ENCODE data around the gene TOX2.
"Not testable (repeated sequence)": the region's sequence is repeated elsewhere in the genome, so short reads cannot be mapped to it uniquely, and the experiment has no call there.

TOX2 gene

DNA sequence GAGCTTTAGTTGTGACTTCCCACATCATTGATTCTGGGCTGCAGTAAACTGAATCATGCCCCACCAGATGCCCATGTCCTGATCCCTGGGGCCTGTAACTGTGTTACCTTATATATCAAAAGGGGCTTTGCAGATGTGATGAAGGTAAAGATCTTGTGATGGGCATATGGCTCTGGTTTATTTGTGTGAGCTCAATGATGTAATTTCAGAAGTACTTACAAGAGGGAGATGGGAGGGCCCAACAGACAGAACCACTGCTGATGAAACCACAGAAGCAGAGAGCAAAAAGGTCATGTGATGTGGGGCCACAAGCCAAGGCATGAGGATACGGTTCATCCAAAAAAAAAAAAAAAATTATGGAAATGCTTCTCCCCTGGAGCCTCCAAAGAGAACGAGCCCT, 118.7 kb downstream of the TOX2 start:
- peak; percentile 52 for DNase-seq (ENCODE audit: low read depth)

DNA sequence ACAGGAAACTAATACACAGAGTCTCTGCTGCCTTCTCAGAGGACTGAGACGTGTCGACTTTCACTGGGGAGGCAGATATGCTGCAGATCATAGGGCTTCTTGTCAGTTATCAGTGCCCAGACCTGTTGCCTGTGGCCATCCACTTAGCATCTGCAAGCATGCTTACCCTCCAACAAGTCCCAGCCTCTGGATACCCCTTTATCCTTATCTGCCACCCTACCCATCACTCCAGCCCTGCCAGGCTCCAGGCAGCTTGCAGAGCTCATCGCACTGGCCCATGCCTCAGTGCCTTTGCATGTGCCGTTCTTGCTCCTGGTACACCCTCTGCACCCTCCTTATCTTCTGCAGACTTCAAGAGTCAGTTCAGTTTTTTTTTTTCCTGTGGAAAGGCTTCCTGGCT, 119.2 kb downstream of the TOX2 start:
- no peak for DNase-seq (ENCODE audit: low read depth)

DNA sequence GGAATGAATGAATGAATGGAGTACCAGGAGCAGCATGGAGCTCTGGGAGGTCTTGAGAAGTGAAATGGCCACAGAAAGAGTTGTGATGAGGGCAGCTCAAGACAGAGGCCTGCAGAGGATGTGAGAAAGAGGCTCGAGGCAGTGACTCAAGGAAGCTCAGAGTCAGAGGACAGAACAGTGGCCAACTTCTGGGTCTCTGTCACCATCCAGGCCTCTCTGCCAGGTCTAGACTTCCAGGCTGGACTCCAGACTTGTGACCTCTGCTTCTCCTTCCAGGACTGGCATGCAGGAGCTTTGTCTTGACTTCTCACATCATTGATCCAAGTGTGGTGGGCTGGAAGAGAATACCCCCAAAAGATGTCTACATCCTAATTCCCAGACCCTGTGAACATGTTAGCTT, 119.8 kb downstream of the TOX2 start:
- no peak for DNase-seq (ENCODE audit: low read depth)

DNA sequence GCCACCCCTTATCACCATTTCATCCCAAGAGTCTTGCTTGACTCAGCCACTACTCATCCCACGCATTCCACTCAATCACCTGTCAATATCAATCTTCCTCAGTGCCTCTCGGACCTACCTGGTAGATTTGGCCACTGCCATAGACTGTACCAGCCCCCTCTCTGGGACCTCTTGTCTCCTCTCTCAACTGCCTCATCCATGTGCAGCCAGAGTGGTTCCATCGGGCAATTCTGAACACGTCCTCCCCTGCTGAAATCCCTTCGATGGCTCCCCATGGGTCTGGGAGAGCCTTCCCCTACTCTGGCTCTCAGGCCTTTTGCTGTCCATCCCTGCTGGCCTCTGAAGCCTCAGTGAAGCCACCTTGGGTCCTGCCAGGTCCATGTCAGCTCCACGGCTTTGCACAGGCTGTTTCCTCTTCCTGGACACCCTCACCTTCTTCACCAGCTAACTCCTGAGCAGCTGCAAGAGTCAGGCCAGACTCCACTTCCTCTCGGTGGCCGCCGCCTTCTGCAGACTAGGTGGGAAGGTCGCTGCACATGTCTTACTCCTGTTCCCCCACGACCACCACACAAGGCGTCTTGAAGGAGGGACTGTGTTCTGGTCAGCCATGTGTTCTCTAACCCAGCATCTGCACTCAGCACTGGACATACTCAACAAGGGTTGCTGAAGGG, 120.4 kb downstream of the TOX2 start:
- DNase-seq (ENCODE audit: low read depth) = no peak

DNA sequence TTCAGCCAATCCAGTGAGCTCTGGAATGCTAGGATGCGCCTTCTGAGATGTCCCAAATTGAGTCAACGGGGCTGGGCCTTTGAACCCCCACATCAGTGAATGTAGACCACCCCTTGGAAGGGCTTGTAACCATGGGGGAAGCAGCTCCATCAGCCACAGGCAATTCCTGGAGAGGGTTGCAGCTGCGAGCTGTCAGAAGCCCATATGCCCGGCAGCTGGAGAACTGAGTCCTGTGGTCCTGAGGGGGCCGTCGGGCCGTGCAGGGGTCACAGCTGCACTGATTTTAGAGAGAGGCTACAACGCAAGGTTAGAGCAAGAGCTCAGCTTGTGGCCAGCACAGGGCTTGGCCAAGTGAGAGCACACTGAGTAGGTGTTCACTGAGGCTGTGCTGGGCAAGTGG, 121.3 kb downstream of the TOX2 start:
- no peak for DNase-seq (ENCODE audit: low read depth)

DNA sequence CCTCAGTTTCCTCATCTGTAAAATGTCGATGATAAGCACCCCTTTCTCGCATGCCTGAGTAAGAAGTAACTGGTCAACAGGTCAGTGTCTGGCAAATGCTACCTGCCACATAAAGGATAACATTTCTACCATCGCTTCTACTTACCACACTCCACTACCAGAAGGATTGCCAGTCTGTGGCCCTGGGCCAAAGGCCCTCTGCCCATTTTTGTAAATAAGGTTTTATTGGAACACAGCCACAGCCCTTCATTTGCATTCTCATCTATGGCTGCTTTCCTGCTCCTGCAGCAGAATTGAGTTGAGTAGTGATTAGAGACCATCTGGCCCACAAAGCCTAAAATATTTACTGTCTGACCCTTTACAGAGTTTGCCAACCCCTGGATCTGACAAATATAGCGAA, 121.8 kb downstream of the TOX2 start:
- no peak for DNase-seq (ENCODE audit: low read depth)

DNA sequence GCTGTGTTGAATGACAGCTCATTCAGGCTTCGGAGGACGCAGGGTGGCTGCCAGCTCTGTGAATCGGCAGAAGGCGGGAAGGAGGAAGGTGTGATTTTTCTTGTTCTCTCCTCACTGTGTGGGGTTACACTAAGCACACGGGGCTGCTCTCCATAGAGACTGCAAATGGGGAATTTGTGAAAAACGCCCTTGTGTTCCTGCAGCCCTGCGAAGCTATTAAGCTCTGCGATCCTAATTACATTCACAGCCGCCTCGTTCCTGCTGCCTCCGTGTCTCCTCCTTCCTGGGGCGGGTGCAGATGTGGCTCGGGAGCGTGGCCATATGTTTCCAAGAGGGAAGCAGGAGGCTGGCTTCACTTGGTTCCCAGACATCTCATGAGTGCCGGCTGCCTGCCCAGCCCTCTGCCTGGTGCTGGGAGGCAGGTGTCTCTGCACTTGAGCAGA, 124.0 kb downstream of the TOX2 start:
- DNase-seq (ENCODE audit: low read depth) = no peak

DNA sequence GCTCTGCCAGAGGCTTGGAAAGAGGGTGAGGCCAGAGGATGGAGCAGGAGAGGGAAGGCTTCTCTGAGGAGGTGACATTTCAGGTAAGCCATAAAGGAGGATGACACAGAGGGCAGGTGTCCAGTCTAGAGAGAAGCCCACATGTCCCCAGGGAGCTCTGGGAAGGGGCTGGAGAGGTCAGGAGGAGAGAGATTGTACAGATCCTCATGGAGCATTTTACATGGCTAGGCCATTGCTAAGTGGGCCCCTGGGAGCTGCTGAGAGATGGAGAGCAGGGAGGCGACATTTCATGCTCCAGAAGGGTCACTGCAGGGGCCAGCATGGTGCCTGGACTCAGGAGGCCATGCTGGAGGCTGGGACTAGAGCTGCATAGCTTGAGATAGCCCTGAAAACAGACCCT, 124.5 kb downstream of the TOX2 start:
- DNase-seq (ENCODE audit: low read depth) = no peak

DNA sequence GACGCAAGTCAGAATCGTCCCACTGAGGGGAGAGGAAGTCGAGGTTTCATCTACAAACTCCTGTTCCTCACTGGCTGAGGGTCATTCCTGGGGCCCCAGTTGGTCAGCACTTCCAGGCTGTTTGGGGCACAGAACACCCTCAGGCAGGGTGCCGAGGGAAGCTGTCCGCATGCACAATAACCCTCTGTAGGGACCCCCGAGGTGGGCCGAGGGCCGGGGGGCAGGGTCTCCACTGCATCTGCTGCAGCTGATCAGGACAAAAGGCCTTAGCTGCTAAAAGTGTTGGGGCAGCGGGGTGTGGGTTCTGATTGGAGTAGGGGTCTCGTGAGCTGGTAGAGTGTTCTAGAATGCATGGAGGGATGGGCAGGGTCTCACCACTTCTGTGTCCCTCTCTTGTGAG, 125.1 kb downstream of the TOX2 start:
- no peak for DNase-seq (ENCODE audit: low read depth)

DNA sequence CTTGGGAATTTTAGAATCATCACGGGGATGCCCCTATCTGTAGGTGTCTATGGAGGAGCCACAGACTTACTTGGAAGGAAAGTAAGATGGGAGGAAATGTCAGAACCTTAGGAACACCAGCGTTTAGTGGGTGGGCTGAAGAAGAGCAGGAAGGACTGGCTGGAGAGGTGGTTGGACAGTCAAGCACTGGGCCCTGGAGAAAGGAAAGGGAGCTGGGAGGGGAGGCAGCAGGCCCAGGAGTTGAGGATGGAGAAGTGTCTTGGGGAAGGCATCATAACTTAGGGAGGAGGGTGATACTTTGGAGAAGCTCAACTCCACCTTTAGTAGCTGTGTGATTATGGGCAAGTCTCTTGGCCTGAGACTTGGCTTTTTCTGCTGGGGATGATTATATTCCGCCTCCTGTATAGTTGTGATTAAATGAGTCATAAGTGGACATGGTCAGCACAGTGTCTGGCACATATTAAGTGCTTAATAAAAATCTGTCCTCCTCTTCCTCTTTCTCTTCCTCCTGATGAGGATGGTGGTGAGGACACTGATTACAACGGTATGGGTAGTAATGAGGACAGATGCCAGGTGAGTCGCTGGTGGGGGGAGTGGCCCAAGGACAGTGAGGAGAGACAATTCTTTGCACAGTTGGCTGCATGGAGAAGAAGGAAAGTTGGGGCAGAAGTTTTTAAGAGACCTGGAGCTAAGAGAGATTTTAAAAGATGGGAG, 125.7 kb downstream of the TOX2 start:
- DNase-seq (ENCODE audit: low read depth) = no peak

DNA sequence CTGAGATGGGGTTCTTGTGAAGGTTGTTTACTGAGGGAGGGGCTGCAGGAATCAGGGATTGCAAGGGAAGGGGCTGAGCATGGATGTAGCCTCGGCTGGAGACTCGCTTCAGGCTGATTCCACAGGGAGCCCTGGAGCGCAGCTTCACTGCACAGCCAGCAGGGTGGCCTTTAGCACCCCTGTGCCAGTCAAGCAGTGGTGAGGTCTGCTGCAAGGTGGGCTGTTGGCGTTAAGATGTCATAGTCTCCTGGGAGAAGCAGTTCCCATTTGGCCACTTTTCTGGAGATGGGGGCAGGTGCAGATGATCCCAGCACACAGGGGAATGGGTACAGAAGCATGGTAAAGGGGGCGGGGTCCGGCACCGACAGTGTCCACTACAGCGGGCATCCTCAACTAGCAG, 126.3 kb downstream of the TOX2 start:
- DNase-seq (ENCODE audit: low read depth) = no peak

DNA sequence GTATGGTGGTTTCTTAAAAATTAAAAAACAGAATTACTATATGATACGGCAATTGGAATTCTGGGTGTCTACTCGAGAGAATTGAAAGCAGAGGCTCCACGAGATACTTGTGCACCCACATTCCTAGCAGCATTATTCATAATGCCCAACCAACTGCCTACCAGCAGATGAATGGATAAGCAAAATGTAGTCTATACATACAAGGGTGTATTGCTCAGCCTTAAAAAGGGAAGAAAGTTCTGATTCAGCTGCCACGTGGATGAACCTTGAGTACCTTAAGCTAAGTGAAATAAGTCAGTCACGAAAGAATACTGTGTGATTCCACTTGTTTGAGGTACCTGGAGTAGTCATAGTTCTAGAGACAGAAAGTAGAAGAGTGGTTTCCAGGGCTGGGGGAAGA, 130.1 kb downstream of the TOX2 start:
- DNase-seq (ENCODE audit: low read depth) = not testable (repeated sequence)

DNA sequence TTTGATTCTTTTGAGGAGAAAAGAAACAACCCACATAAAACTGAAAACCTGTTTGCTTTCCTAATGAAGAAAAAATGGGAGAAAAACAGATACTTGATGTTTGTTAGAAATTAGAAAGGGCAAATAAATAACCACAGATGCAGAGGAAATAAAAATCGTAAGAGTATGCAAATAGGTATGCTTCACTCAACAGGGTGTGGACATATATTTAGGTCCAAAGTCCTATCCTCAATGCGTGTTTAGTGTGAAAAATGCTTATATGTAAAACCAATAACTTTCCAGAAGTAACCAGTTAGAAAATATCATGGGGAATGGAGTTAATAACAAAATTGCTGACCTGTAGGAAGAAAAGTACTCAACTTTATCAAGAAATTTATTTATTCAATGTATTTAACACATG, 135.7 kb downstream of the TOX2 start:
- DNase-seq (ENCODE audit: low read depth) = no peak

DNA sequence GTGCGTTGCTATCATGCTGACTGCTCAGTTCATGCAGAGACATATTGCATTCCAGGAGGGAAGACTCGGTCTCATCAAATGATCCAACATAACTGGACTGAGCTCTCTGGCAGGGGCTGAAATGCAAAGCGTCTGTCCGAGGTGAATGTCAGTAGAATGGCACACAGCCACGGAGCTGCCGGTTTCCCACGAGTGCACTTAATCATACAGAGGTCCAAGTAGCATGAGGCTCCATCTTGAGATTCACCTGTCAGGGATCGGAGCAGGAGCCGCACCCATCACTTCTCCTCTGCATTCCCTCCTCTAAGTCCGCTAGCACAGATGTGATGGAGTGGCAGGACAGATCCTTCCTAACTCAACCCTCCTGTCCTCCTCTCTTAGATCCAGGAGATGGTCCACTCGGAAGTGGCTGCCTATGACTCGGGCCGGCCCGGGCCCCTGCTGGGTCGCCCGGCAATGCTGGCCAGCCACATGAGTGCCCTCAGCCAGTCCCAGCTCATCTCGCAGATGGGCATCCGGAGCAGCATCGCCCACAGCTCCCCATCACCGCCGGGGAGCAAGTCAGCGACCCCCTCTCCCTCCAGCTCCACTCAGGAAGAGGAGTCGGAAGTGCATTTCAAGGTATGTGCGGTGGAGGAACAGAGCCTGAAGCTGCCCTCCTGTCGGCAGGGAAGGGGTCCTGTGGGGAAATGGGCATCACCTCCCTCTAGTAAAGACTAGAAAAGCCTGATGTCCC, 136.4 kb downstream of the TOX2 start:
- no peak for DNase-seq (ENCODE audit: low read depth)

DNA sequence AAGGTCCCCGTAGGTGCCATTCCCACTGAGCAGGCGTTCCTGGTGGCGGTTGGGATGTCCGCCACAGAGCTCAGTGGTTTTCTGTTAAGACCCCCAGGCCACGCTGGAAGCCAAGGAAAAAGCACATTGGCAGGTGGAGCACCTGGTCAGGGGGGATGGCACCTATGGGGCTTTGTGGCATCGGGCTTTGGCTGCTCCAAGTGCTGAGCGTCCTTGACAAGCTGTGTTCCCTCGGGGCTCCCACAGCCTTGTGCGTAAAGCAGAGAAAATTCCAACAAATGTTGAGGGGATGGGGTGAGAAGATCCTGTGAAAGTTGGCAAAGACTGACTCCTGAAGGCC, 137.0 kb downstream of the TOX2 start:
- no peak for DNase-seq (ENCODE audit: low read depth)

DNA sequence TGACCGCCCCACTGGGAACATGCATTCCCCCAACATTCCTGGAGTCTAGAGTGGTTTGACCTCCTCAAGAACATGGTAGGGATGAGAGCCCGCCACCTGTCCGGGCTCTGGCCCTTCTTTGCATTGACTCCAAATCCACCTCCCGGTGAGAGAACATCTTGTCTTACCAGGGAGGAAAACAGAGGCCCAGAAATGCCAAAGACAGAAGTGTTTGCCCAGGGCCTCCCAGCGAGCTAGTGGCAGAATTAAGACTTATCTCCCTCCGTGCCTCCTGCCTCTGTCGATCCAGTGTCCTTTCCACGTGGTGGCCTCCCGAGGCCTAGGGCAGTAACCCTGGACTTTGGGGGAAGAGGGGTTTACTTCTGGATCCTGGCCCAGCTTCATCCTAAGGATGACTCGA, 137.5 kb downstream of the TOX2 start:
- DNase-seq (ENCODE audit: low read depth) = no peak

DNA sequence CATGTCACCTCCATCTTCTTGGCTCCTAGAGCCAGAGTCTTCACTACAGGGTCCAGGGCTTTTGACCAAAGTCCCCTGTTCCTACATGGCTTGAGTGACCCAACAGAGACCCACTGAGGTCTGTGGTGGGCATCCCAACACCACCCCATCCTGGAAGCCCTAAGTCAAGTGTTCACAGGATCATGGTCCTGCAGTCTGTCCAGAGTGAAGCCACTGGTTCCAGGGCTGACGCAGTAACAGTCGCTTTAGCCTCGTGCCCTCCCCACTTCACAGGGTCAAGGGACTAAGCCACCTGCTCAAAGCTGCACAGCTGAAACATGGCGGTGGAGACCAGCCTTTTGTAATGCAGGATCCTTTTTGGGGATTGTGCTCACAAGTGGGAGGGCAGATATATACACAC, 138.4 kb downstream of the TOX2 start:
- DNase-seq (ENCODE audit: low read depth) = no peak

DNA sequence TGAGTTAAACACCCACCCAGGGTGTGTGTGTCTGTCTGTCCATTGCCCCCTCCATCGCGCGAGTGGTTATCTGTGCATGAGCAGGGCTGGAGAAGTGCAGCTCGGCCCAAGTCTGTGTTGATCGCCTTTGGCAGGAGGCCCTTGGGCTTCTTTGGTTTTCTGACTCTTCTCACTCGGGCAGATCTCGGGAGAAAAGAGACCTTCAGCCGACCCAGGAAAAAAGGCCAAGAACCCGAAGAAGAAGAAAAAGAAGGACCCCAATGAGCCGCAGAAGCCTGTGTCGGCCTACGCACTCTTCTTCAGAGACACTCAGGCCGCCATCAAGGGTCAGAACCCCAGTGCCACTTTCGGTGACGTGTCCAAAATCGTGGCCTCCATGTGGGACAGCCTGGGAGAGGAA, 139.5 kb downstream of the TOX2 start:
- DNase-seq (ENCODE audit: low read depth) = no peak

DNA sequence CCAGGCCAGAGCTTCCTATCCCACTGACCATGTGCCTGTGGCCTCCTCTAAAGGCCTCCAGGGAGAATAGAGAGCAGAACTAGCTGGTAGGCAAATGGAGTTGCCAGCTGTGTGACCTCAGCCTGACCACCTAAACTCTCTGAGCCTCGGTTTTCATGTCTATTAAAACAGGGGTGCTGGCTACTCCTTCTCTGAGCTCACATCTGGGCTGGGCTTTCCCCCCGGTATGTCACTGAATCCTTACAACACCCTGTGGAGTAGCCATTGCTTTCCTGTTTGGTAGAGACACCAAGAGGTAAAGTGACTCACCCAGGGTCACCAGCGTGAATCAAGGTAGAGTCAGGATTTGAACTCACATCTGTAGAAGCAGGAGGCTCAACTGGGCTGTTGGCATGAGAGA, 140.2 kb downstream of the TOX2 start:
- DNase-seq (ENCODE audit: low read depth) = no peak

DNA sequence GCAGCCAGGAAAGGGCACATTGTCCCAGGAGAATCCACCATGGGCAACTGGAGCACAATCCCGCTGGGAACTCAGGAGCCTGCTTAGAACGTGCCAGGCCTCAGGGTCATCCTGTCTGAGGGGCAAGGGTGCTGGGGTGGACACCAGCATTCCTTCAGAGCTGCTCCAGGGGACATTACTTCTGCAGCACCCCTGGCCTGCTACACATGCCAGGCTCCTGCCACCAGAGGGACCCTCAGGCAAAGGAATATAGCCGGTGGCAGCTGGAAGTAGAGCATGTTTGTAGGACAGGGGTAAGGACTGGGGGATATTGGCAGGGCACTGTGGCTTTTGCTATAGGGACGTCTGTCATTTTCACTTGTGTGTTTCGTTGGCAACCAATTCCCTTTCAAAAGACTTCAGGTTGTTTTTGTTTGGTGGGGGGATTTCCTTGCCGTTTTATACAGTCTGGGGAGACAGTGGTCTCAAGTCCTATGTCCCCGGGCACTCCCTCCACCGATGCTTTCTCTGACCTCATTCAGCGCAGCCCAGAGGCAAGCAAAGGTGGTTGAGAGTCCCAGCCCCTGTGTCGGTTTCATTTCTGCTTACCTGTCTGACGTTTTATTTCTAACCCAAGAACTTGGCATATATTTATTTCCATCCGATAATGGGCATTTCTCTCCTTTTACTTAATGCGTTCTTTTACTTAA, 141.5 kb downstream of the TOX2 start:
- no peak for DNase-seq (ENCODE audit: low read depth)

DNA sequence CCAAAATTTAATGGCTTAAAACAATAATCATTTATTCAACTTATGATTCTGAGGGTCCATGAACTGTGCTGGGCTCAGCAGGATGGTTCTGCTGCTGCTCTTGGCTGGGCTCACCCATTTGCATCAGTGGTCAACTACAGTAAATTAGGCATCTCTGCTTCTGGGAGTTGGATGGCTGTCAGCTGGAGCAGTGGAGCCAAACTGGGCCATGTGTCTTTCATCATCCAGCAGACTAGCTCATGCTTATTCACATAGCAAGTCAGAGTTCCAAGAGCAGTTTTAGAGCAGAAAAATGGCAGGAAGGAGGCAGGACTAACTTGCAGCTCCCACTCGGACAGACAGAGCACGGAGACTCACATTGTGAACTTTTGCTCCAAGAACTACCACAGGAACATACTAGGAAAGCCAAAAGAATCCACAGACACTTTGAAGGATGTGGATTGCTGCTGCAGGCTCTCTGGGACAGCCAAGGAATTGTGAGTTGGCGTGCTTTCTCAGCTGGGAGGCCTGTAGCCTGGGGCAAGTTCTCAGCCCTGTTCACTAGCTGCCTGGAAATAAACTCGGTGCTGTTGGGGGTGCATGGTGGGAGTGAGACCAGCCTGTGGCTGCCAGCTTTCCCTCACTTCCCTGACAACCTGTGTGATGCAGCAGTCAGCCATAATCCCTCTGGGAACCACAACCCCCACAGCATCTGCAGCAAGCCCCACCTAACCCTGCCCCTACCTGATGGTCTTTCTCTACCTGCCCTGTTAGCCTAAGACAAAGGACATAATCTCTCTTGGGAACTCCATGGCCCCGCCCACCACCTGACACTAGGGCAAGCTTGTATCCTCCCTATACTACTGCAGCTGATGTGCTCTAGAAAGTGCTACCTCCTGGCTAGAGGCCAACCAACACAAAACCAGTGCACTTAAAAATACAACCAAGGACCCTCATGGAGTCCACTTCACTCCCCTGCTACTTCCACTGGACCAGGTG, 143.3 kb downstream of the TOX2 start:
- DNase-seq (ENCODE audit: low read depth) = peak; percentile 21
